Naive thymus-derived CD4-positive, alpha-beta T cell (primary cell): ENCODE results near the gene KAT7. TPM values are rescaled to one million over a fixed set of nuclear protein-coding genes. Genes with fewer than 3 reads are reported as not detected.

ENCODE experiments used
- ATAC-seq: fragments of 150-1000 bp; cut with Tn5 transposase; 2 replicates; pipeline ENCODE4 v1.10.0; 2021; ENCODE audit warnings: mild to moderate bottlenecking, moderate library complexity
- CTCF ChIA-PET: fragments of 350-600 bp; sonication (Branson Sonifier 250); formaldehyde crosslinking; loops from one replicate; lab custom pipeline; 2021; ENCODE audit warnings: antibody characterized with exemption; lab: Charles Lee
- POLR2A ChIA-PET: fragments of 350-600 bp; sonication (Branson Sonifier 250); formaldehyde crosslinking; loops from one replicate; lab custom pipeline; 2021; ENCODE audit warnings: antibody characterized with exemption, inconsistent platforms; lab: Charles Lee
- DNase-seq, 9 donors: peaks; one replicate each; pipeline versions ENCODE4 v3.0.0 to v3.0.0-alpha.2; 2020 to 2022; ENCODE audit warnings: mixed read lengths in 1 of 9
- H3K27ac ChIP-seq: one replicate; pipeline ENCODE4 v1.7.0; 2013; ENCODE audit warnings: mild to moderate bottlenecking, low read depth, low read length, moderate library complexity
- H3K27me3 ChIP-seq, 2 donors: one replicate each; pipeline ENCODE4 v1.7.0; 2013; ENCODE audit warnings: low read length in 2 of 2, mild to moderate bottlenecking in 2 of 2, moderate library complexity in 2 of 2; ENCODE audit not compliant: control insufficient read depth in 2 of 2, insufficient read depth in 2 of 2
- H3K36me3 ChIP-seq, 3 experiments: 1 replicate in 2 of 3; 2 replicates in 1 of 3; pipeline ENCODE4 v1.7.0; 2013; ENCODE audit warnings: low read length in 3 of 3, mild to moderate bottlenecking in 3 of 3, moderate library complexity in 1 of 3; ENCODE audit not compliant: insufficient read depth in 3 of 3, control insufficient read depth in 2 of 3
- H3K4me1 ChIP-seq, 2 donors: one replicate each; pipeline ENCODE4 v1.7.0; 2013; ENCODE audit warnings: low read length in 2 of 2, mild to moderate bottlenecking in 2 of 2, moderate library complexity in 1 of 2; ENCODE audit not compliant: control insufficient read depth in 2 of 2, insufficient read depth in 2 of 2
- H3K4me3 ChIP-seq: 2 replicates; pipeline ENCODE4 v1.7.0; 2013; ENCODE audit warnings: mild to moderate bottlenecking, low read length
- H3K9me3 ChIP-seq, 3 experiments: 1 replicate in 2 of 3; 2 replicates in 1 of 3; pipeline ENCODE4 v1.7.0; 2013; ENCODE audit warnings: low read length in 3 of 3; ENCODE audit not compliant: control insufficient read depth in 2 of 3
- H3K27ac Mint-ChIP-seq, 9 donors: one replicate each; pipeline ENCODE4 v1.8.0; 2020 to 2022; ENCODE audit warnings: mixed read lengths in 9 of 9, mild to moderate bottlenecking in 8 of 9, moderate library complexity in 5 of 9, inconsistent platforms in 2 of 9
- H3K27me3 Mint-ChIP-seq, 5 donors: one replicate each; pipeline ENCODE4 v1.8.0; 2021 to 2022; ENCODE audit warnings: mixed read lengths in 5 of 5, mild to moderate bottlenecking in 1 of 5
- H3K36me3 Mint-ChIP-seq, 5 donors: one replicate each; pipeline ENCODE4 v1.8.0; 2020 to 2022; ENCODE audit warnings: mixed read lengths in 5 of 5, mild to moderate bottlenecking in 3 of 5, inconsistent platforms in 1 of 5
- H3K4me1 Mint-ChIP-seq, 7 donors: one replicate each; pipeline ENCODE4 v1.8.0; 2020 to 2022; ENCODE audit warnings: mixed read lengths in 7 of 7, mild to moderate bottlenecking in 3 of 7, inconsistent platforms in 1 of 7
- H3K4me3 Mint-ChIP-seq, 10 donors: one replicate each; pipeline ENCODE4 v1.8.0; 2020 to 2022; ENCODE audit warnings: mild to moderate bottlenecking in 10 of 10, mixed read lengths in 10 of 10, moderate library complexity in 6 of 10, inconsistent platforms in 2 of 10
- H3K9me3 Mint-ChIP-seq, 11 donors: one replicate each; pipeline ENCODE4 v1.8.0; 2020 to 2022; ENCODE audit warnings: mixed read lengths in 11 of 11, mild to moderate bottlenecking in 4 of 11, inconsistent platforms in 1 of 11, moderate library complexity in 1 of 11
- intact Hi-C, 2 donors: fragments of 100-400 bp; cut with micrococcal nuclease; formaldehyde crosslinking; loops; one replicate each; pipeline ENCODE4 v1.15.1; 2023
- polyA plus RNA-seq, 2 donors: library from polyadenylated mRNA; unstranded; fragments of 300-500 nt; fragmentation: Illumina TruSeq; gene quantifications; one replicate each; pipeline ENCODE4 v1.2.3, GENCODE V29; 2021
- total RNA-seq, 6 experiments: library from RNA in 5 of 6; stranded (reverse) in 5 of 6; gene quantifications; 1 replicate in 5 of 6; 2 replicates in 1 of 6; pipeline ENCODE4 v1.2.3 and lab custom pipeline; 2021 to 2026

KAT7 gene
- total and polyA plus RNA-seq, 7 experiments from 2014 or later: 39.2 to 195 (median 125) TPM

DNA sequence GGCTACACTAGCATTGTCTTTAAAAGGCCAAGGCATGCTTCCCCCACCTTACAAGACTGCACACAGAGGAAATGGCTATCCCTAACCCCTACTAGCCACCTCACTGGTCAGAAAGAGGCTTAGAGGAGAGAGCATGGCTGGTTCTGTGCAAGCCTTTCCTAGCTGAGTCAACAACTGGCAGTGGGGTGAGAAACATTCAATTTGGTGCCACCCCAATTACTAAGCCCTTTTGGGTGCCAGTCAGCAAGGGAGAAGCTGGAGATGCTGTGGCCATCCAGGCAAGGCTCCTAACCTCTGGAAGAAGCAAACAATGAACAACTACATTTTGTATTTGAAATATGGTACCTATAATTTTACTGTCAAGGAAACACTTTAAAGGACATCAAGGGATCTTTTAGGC, 4.7 kb upstream of the KAT7 start:
- Mint-ChIP-seq H3K27ac (no peak overlapping the region), H3K4me1 (peaks cover 8 to 22% (median 19%) of the 10 kb centered on the region in 7 donors), H3K9me3 (peaks cover 0 to 3% (median 0%) of the 10 kb centered on the region in 11 donors), H3K27me3 (peaks cover 0 to 12% (median 0%) of the 10 kb centered on the region in 5 donors), H3K36me3 (no peaks in the 10 kb centered on the region), H3K4me3 (no peak overlapping the region)
- POLR2A ChIA-PET: interaction anchor here (0.7 to 1.6 kb wide), 3 partner anchors 43 to 74 kb away, joined by 3 to 6 read pairs (median 4); no protein-coding TSS in a partner anchor
- H3K27ac ChIP-seq: no peak overlapping the region
- H3K4me3 ChIP-seq: no peak overlapping the region
- no peak for ATAC-seq
- intact Hi-C loops: loop anchor here (10.0 kb wide), 2 partner anchors 369 to 889 kb away; partner anchors contain the start of genes ATP5MC1 (in 1 of the 2) and PHB1 (in 1 of the 2)
- peaks cover 0 to 4% (median 0%) of the 10 kb centered on the region in 3 experiments for H3K36me3 ChIP-seq
- H3K27me3 ChIP-seq: no peaks in the 10 kb centered on the region
- H3K4me1 ChIP-seq: peaks cover 7% of the 10 kb centered on the region in 2 donors
- CTCF ChIA-PET: interaction anchor here (0.6 to 1.6 kb wide), 2 partner anchors 67 to 75 kb away, joined by 3 to 4 read pairs; partner anchors contain the start of gene SLC35B1
- no peaks in the 10 kb centered on the region for H3K9me3 ChIP-seq
- no peak for DNase-seq

DNA sequence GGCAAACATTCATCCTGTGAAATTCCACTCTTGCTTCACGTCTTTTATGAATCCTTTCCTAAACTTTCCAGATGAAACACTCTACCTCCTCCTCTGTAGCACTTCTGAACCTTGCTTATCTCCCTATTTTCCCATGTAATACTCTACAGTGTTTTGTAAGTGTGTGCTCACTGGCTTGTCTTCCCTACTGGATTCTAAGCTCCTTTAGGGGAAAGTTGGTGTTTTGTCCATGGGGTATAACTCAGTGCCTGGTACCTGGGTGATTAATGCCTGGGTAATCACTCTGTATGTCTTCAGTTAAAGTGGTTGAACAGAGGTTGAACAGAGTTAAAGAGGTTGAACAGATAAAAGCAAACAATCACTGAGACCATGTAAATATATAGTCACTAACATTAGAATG, 3.8 kb upstream of the KAT7 start:
- Histone ChIP-seq H3K36me3 (peaks cover 0 to 4% (median 0%) of the 10 kb centered on the region in 3 experiments), H3K27me3 (no peaks in the 10 kb centered on the region), H3K9me3 (no peaks in the 10 kb centered on the region), H3K27ac (no peak overlapping the region), H3K4me1 (peaks cover 11% of the 10 kb centered on the region in 2 donors), H3K4me3 (no peak overlapping the region)
- Mint-ChIP-seq H3K36me3 (peaks cover 0 to 3% (median 0%) of the 10 kb centered on the region in 5 donors), H3K27me3 (peaks cover 0 to 12% (median 0%) of the 10 kb centered on the region in 5 donors), H3K9me3 (peaks cover 0 to 3% (median 0%) of the 10 kb centered on the region in 11 donors), H3K27ac (no peak overlapping the region), H3K4me1 (peaks cover 13 to 27% (median 22%) of the 10 kb centered on the region in 7 donors), H3K4me3 (no peak overlapping the region)
- ChIA-PET POLR2A (interaction anchor here (0.7 to 6.2 kb wide), 7 partner anchors 21 to 218 kb away, joined by 3 to 70 read pairs (median 3); partner anchors contain the start of gene FAM117A), CTCF (no interaction called here)
- no peak for DNase-seq
- intact Hi-C loops: loop anchor here (10.0 kb wide), 2 partner anchors 370 to 890 kb away; partner anchors contain the start of genes ATP5MC1 (in 1 of the 2) and PHB1 (in 1 of the 2)
- ATAC-seq: no peak

DNA sequence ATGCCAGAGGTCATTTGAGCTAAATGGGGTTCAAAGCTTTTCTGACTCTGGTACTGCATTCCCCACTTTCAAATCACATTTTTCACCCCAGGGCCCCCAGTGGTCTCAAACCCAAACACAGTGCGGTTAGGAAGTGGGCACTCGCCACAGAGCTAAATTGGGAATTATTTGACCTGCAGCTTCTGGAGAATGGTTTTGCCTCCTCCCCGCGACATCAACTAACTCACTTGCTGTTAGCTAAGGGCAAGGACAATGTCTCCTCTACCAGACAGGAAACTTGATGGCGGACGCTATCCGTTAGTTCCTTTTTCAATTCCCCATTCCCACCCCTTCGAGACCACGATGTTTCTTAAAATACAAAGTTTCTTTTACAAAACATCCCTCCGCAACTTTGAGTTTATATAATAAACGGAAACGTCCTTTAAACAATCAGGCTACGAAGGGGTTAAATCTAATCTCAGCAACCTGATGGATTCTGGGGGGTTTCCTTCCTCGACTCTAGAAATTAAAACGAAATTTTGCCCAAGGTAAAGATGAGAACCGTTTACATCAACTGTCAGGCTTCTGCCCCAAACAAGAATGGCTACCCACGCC, 500 bp upstream of the KAT7 start:
- H3K4me1 Mint-ChIP-seq: peaks cover 35 to 56% (median 54%) of the 10 kb centered on the region in 7 donors

DNA sequence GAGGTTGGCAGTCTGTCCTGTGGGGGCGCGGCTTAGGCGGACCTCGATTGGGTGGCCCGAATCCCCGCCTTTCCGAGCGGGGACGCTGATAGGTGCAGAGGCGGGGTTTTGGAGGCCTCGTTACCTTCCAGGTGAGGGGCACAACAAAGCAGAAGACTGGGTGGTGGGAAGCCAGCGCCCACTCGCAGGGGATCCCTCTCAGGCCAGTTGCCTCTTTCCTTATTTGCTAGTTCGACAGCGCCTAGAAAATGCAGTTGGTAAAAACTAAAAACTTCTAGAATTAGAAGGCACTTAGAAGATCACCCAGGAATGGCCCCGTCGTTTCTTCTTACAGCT, 730 bp downstream of the KAT7 start:
- Mint-ChIP-seq H3K27me3 (peaks cover 0 to 7% (median 0%) of the 10 kb centered on the region in 5 donors), H3K4me3 (peak overlapping the region; percentile 92 to 99 (median 96)), H3K36me3 (peaks cover 7 to 26% (median 17%) of the 10 kb centered on the region in 5 donors), H3K4me1 (peaks cover 39 to 67% (median 64%) of the 10 kb centered on the region in 7 donors), H3K27ac (peak overlapping the region; percentile 91 to 99 (median 98)), H3K9me3 (peaks cover 0 to 3% (median 0%) of the 10 kb centered on the region in 11 donors)
- Histone ChIP-seq H3K4me1 (peaks cover 17 to 30% of the 10 kb centered on the region in 2 donors), H3K4me3 (peak overlapping the region; percentile 98), H3K36me3 (peaks cover 0 to 30% (median 10%) of the 10 kb centered on the region in 3 experiments), H3K27me3 (no peaks in the 10 kb centered on the region), H3K9me3 (no peaks in the 10 kb centered on the region), H3K27ac (peak overlapping the region; percentile 98)
- intact Hi-C loops: loop anchor here (1.0 to 10.0 kb wide), 7 partner anchors 29 to 930 kb away; partner anchors contain the start of genes ATP5MC1 (in 1 of the 2), LUC7L3 (in 1 of the 2) and PHB1 (in 1 of the 2)
- POLR2A ChIA-PET: interaction anchor here (0.8 to 6.2 kb wide), 18 partner anchors 10 to 102 kb away, joined by 3 to 70 read pairs (median 6); partner anchors contain the start of genes FAM117A and SLC35B1
- DNase-seq (no peak), ATAC-seq (no peak)
- CTCF ChIA-PET: no interaction called here

More for the DNA sequence above, 500 bp upstream of the KAT7 start:
- DNase-seq: peak in 1 of 9 donors; percentile 17
- peaks cover 6 to 22% (median 13%) of the 10 kb centered on the region in 5 donors for H3K36me3 Mint-ChIP-seq
- Histone ChIP-seq H3K4me1 (peaks cover 17 to 30% of the 10 kb centered on the region in 2 donors), H3K27me3 (no peaks in the 10 kb centered on the region), H3K27ac (peak overlapping the region; percentile 98), H3K4me3 (peak overlapping the region; percentile 98), H3K36me3 (peaks cover 0 to 19% (median 10%) of the 10 kb centered on the region in 3 experiments), H3K9me3 (no peaks in the 10 kb centered on the region)
- POLR2A ChIA-PET: interaction anchor here (0.7 to 6.2 kb wide), 27 partner anchors 9 to 307 kb away, joined by 3 to 70 read pairs (median 6); partner anchors contain the start of genes FAM117A, PDK2 and SLC35B1
- intact Hi-C loops: loop anchor here (1.0 to 10.0 kb wide), 12 partner anchors 24 to 931 kb away; partner anchors contain the start of genes FAM117A (in 2 of the 2), SPOP (in 2 of the 2), ATP5MC1 (in 1 of the 2) and LUC7L3 (in 1 of the 2)
- peaks cover 0 to 10% (median 0%) of the 10 kb centered on the region in 5 donors for H3K27me3 Mint-ChIP-seq
- H3K27ac Mint-ChIP-seq: peak overlapping the region; percentile 91 to 99 (median 98)
- ATAC-seq: no peak
- CTCF ChIA-PET: interaction anchor here (0.7 to 1.8 kb wide), 8 partner anchors 48 to 586 kb away, joined by 3 to 12 read pairs (median 4); partner anchors contain the start of gene SLC35B1
- peaks cover 0 to 3% (median 0%) of the 10 kb centered on the region in 11 donors for H3K9me3 Mint-ChIP-seq
- peak overlapping the region; percentile 92 to 99 (median 96) for H3K4me3 Mint-ChIP-seq

DNA sequence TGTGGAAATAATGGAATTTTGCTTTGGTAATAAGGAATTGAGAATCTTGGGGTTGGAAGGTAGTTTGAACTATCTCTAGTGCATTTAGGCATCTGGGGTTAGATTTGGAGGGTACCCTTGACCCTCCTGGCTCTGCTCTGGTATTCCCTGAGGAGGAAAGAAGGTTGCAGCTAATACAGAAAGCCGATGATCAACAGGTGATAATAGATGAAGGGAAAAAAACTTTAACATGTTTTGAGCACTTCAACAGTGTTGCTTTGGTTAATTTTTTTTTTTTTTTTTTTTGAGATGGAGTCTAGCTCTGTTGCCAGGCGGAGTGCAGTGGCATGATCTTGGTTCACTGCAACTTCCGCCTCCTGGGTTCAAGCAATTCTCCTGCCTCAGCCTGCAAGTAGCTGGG, 4.8 kb downstream of the KAT7 start:
- Histone ChIP-seq H3K9me3 (no peaks in the 10 kb centered on the region), H3K27me3 (no peaks in the 10 kb centered on the region), H3K4me3 (no peak overlapping the region), H3K4me1 (peaks cover 15 to 35% of the 10 kb centered on the region in 2 donors), H3K27ac (no peak overlapping the region), H3K36me3 (peaks cover 14 to 59% (median 20%) of the 10 kb centered on the region in 3 experiments)
- POLR2A ChIA-PET: interaction anchor here (0.7 to 1.1 kb wide), 3 partner anchors 25 to 85 kb away, joined by 3 read pairs; partner anchors contain the start of gene SLC35B1
- ATAC-seq (no peak), DNase-seq (no peak)
- Mint-ChIP-seq H3K27me3 (no peaks in the 10 kb centered on the region), H3K4me1 (peaks cover 45 to 84% (median 77%) of the 10 kb centered on the region in 7 donors), H3K9me3 (no peaks in the 10 kb centered on the region), H3K4me3 (peak overlapping the region in 5 of 10 donors; percentile 4 to 96 (median 26)), H3K27ac (peak overlapping the region in 2 of 9 donors; percentile 6 to 21), H3K36me3 (peaks cover 12 to 42% (median 26%) of the 10 kb centered on the region in 5 donors)
- intact Hi-C loops: no loop called here
- CTCF ChIA-PET: interaction anchor here (0.6 kb wide), 2 partner anchors 10 to 61 kb away, joined by 3 to 4 read pairs; no protein-coding TSS in a partner anchor

DNA sequence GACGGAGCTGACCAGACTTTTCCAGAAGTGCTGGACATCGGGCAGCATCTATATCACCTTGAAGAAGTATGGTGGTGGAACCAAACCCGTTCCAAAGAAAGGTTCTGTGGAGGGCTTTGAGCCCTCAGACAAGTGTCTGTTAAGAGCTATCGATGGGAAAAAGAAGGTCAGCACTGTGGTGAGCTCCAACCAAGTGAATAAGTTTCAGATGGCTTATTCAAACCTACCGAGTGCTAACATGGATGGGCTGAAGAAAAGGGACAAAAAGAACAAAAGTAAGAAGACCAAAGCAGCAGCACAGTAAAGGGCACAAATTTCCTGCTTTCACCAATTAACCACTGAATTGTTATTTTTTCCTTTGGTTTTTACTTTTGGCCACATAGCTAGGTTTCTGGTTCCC, 6.9 kb downstream of the KAT7 start:
- peak overlapping the region in 5 of 10 donors; percentile 25 to 55 (median 36) for H3K4me3 Mint-ChIP-seq
- no peaks in the 10 kb centered on the region for H3K9me3 Mint-ChIP-seq
- ChIA-PET POLR2A (interaction anchor here (0.8 to 2.2 kb wide), 4 partner anchors 11 to 31 kb away, joined by 3 to 6 read pairs (median 4); partner anchors contain the start of gene FAM117A), CTCF (no interaction called here)
- no peak for DNase-seq
- no peaks in the 10 kb centered on the region for H3K27me3 Mint-ChIP-seq
- Histone ChIP-seq H3K36me3 (peaks cover 19 to 73% (median 29%) of the 10 kb centered on the region in 3 experiments), H3K27ac (no peak overlapping the region), H3K4me1 (peaks cover 10 to 29% of the 10 kb centered on the region in 2 donors), H3K27me3 (no peaks in the 10 kb centered on the region), H3K9me3 (no peaks in the 10 kb centered on the region), H3K4me3 (no peak overlapping the region)
- intact Hi-C loops: no loop called here
- ATAC-seq: no peak
- H3K4me1 Mint-ChIP-seq: peaks cover 40 to 81% (median 79%) of the 10 kb centered on the region in 7 donors
- H3K27ac Mint-ChIP-seq: peak overlapping the region in 5 of 9 donors; percentile 32 to 73 (median 42)
- H3K36me3 Mint-ChIP-seq: peaks cover 17 to 45% (median 39%) of the 10 kb centered on the region in 5 donors
